OCI-LY1 (cell line): Measurements from ENCODE around the gene SPRR2B.

Experiments used
- EZH2 ChIP-seq: fragments of 200-600 bp; sonication (generic), shearing (Covaris generic); IDR thresholded peaks from 2 replicates; pipeline ENCODE4 v1.8.0; 2017; ENCODE audit warnings: borderline replicate concordance, mixed run types, mild to moderate bottlenecking, antibody characterized with exemption, low read length, moderate library complexity, mixed read lengths
- TF ChIP-seq, protein P1 (sequence below): fragments of 200-600 bp; sonication (generic), shearing (Covaris generic); IDR thresholded peaks from 2 replicates; pipeline ENCODE4 v1.5.1; 2017; ENCODE audit warnings: mild to moderate bottlenecking, antibody characterized with exemption, low read length, moderate library complexity, mixed read lengths

- TF ChIP-seq, protein P1, sequence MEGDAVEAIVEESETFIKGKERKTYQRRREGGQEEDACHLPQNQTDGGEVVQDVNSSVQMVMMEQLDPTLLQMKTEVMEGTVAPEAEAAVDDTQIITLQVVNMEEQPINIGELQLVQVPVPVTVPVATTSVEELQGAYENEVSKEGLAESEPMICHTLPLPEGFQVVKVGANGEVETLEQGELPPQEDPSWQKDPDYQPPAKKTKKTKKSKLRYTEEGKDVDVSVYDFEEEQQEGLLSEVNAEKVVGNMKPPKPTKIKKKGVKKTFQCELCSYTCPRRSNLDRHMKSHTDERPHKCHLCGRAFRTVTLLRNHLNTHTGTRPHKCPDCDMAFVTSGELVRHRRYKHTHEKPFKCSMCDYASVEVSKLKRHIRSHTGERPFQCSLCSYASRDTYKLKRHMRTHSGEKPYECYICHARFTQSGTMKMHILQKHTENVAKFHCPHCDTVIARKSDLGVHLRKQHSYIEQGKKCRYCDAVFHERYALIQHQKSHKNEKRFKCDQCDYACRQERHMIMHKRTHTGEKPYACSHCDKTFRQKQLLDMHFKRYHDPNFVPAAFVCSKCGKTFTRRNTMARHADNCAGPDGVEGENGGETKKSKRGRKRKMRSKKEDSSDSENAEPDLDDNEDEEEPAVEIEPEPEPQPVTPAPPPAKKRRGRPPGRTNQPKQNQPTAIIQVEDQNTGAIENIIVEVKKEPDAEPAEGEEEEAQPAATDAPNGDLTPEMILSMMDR, result no peak
- TF ChIP-seq EZH2, result no peak
Measured at GRCh38 chr1:153120945-153121344, 49.5 kb upstream of the SPRR2B start.
